HG02798 (cell line): ENCODE data around the gene ATP8B4.
"Not testable (repeated sequence)": the region's sequence is repeated elsewhere in the genome, so short reads cannot be mapped to it uniquely, and the experiment has no call there.

Experiments used
- ATAC-seq: cut with Tn5 transposase; IDR thresholded peaks from one replicate; pipeline ENCODE4 v1.9.1; 2021; ENCODE audit warnings: mild to moderate bottlenecking; ENCODE audit not compliant: unreplicated experiment, poor library complexity

ATP8B4 gene

GRCh38 chr15:49978121-49978520, 140.9 kb downstream of the ATP8B4 start:
- ATAC-seq, result no peak

DNA sequence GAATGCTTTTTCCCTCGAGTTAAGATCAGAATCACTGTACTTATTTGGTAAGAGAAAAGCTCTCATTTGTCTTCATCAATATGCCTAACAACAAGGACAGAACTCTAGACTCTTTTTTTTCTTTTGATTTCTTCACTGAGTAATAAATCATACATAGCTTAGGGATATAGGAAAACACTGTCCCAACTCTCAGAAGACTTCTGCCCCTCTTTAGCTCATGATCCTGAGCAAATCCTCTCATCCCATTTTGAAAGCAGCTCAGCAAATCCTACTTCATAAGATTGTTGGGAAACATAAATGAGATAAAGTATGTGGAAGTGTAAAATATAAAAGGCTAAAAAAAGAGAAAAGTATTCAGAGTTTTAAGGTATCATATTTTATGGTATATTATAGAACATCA, 141.7 kb downstream of the ATP8B4 start:
- ATAC-seq, result no peak

GRCh38 chr15:49964551-49964950, 154.5 kb downstream of the ATP8B4 start:
- no peak for ATAC-seq

DNA sequence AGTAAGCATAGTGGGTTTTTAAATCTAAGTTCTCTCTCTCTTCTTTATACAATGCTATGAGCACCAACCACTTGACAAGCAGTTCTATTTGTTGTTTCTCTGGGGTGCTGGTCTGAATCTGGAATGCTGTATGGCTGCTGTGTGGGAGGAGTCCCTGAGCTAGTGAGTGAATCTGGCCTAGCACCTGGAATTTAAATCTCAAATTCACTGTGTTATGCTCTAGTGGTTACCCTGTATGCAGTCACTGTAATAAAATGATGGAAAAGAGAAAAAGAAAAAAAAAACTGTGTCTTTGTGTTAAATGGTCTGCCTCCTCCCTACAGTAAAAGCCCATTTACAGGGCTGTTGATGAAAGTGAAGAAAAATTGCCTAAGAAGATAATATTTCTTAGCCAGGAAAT, 155.0 kb downstream of the ATP8B4 start:
- no peak for ATAC-seq

DNA sequence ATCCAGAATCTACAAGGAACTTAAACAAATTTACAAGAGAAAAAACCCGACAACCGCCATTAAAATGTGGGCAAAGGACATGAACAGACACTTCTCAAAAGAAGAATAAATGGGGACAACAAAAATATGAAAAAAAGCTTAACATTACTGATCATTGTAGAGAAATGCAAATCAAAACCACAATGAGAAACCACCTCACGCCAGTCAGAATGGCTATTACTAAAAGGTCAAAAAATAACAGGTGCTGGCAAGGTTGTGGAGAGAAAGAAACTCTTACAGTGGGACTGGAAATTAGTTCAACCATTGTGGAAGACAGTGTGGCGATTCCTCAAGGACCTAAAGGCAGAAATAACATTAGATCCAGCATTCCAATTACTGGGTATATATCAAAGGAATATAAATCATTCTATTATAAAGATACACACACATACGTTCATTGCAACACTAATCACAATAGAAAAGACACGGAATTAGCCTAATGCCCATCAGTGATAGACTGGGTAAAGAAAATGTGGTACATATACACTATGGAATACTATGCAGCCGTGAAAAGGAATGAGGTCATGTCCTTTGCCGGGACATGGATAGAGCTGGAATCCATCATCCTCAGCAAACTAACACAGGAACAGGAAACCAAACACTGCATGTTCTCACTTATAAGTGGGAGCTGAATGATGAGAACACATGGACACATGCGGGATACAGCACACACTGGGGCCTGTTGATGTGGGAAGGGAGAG, 155.8 kb downstream of the ATP8B4 start:
- not testable (repeated sequence) for ATAC-seq

- ATAC-seq, result no peak
Observed at GRCh38 chr15:49962044-49962602, 156.9 kb downstream of the ATP8B4 start.

DNA sequence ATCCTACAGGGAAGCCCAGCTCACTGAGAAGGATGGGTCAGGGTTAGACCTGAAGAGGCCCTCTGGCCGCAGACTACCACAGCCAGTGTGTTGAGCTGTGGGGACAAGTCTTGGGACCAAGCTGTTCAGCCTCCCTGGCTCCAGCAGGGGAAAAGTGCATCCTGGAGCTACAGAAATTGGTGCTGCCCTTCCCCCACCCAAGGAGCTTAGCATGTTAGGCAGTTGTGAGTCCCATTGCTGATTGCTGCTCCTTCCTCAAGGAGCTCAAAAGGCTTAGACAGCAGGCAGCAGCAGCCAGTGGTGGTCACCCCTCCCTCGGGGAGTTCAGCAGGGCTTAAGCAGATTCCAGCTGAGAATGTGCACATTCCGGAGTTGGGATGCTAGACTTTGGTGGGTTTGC, 165.6 kb downstream of the ATP8B4 start:
- ATAC-seq, result no peak

GRCh38 chr15:49946681-49947080, 172.4 kb downstream of the ATP8B4 start:
- ATAC-seq, result no peak

DNA sequence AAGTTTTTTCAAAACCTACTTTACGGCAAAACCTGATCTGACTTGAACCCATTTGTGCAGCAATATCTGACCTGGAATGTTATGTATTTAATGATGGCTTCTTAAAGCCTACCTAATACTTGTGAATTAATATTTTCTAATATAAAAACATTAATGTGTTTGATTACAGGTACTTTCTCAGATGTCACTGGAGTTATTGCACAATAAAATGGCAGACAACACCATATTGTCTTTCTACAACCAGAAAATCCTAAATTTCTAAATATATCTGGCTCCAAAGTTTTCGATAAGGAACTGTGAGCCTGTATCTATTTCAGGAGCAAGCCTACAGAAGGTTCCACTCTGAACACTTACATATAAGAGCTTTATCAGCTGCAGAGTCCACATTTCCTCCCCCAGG, 184.5 kb downstream of the ATP8B4 start:
- ATAC-seq, result no peak

DNA sequence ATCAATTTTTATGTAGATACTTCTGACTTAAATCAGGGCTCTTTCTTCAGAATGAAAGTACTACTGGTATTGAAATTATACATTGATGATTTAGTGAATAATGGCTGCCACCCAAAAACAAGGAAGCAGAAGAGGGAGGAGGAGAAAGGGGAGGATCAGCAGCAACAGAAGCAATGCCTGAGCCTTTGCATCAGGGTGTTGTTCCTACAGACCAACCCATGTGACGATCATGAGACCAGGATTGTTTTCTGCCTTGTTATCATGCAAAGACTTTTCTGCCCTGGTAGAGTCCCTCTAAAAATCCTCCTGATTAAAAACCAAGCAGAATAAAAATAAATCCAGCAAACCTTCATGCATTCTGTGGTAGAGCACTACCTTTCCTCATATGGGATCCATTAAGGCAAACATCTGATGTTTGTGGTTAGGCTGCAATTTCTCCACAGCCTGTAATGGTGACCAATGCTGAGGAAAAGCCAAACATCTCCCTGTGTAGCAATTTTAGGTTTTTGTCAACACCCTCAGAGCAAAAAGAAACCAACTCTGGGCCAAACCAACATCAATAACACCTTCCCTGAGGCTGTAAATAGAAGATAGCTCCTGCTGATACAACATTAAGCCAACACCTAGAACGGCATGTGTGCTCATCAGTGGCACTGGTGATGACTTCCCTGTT, 191.7 kb downstream of the ATP8B4 start:
- no peak for ATAC-seq

DNA sequence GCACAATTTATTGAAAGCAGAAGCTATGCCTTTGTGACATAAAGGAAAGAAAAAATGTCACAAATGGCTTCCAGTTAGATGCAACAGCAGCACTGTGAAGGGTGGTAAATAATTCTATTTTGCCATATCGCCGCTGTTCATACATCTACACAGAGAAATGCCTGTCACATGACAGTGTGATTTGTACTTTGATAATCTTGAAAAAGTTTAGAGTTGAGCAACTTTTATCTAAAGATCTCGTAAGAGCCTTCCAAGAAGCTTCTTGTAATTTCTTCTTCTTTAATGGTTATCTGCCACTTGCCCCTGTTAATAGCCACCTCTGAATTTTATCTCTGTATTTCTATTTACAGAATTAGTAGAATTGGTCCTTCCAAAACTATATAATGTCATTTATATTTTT, 192.3 kb downstream of the ATP8B4 start:
- ATAC-seq, result no peak

GRCh38 chr15:49923671-49924070, 195.4 kb downstream of the ATP8B4 start:
- no peak for ATAC-seq

- ATAC-seq, result no peak
Observed at GRCh38 chr15:49919034-49919433, 200.0 kb downstream of the ATP8B4 start.

DNA sequence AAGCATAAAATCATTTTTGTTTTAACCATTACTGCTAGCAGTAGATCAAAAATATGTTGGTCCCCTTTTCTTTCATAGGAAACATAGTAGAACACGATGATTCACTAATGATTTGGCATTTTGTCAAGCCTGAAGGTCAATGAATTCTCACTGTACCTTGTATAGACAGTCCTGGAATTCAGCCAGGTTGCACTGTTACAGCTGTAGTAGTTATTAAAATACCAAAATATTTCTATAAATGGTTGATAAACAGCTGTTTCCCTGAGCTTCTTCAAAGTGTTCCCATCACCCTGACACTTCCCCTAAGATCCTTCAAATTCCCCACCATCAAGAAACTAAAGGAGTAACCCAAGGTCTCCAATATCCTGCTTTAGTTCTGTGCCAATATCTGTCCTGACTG, 200.9 kb downstream of the ATP8B4 start:
- no peak for ATAC-seq

GRCh38 chr15:49916998-49917397, 202.0 kb downstream of the ATP8B4 start:
- no peak for ATAC-seq

- ATAC-seq, result no peak
Observed at GRCh38 chr15:49915822-49916221, 203.2 kb downstream of the ATP8B4 start.

DNA sequence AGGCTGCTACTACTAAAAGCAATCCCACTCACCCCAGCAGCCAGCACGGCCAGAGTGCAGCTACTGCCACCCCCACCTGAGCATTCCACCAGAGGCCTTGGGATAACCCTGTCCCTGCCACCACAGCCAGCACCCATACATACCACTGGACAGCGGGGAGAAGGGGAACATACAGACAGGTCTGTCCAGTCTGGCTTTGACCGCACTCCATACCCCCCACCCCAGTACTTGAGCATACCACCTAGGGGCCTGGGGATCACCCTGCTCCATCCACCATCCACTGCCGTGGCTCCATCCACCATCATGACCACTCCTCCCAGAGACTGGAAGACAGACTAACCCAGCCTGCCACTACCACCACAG, 210.1 kb downstream of the ATP8B4 start:
- no peak for ATAC-seq

GRCh38 chr15:49908236-49908932, 210.6 kb downstream of the ATP8B4 start:
- ATAC-seq, result no peak

DNA sequence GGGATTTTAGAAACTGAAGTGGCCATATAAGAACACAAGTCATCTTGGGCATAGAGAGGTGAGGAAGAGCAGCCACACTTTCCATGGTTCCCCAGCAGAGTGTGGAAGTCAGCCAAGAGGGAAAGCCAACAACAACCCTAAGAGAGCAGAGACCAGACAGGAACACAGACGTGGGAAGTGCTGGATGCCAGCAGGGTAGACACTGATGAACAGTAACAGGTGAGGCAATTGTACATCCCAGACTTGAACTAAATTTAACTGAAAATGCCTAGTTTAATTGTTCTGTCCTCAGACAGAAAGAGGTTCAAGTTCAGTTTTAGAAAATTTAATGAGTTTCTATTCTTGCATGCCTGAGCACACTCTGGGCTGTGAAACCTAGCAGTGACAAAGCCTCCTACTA, 212.1 kb downstream of the ATP8B4 start:
- no peak for ATAC-seq

GRCh38 chr15:49905221-49905620, 213.8 kb downstream of the ATP8B4 start:
- no peak for ATAC-seq

- no peak for ATAC-seq
Observed at GRCh38 chr15:49904296-49904695, 214.7 kb downstream of the ATP8B4 start.
